Keratinocyte (primary cell): ENCODE measurements around the gene AGAP1. TPM values are rescaled to one million over a fixed set of nuclear protein-coding genes. Genes with fewer than 3 reads are reported as not detected.

ENCODE experiments used
- DNase-seq: peaks from one replicate; pipeline ENCODE4 v3.0.0-alpha.2; 2011; ENCODE audit warnings: low read depth, missing footprints, low spot score
- FAIRE-seq: peaks from 2 replicates; lab custom pipeline; 2011; peaks lifted over from hg19 to GRCh38; lab: Jason Lieb, UNC
- H2AFZ ChIP-seq: 2 replicates; pipeline ENCODE4 v1.6.0; 2012; ENCODE audit warnings: low read length, control low read depth, inconsistent platforms; ENCODE audit not compliant: control insufficient read depth
- H3K27ac ChIP-seq: 2 replicates; pipeline ENCODE4 v1.5.1; 2011; ENCODE audit warnings: low read length; ENCODE audit not compliant: control insufficient read depth, insufficient read depth
- H3K27me3 ChIP-seq: 3 replicates; pipeline ENCODE4 v1.6.0; 2011; ENCODE audit warnings: low read length; ENCODE audit not compliant: control insufficient read depth, insufficient read depth; ENCODE audit errors: extremely low read depth
- H3K36me3 ChIP-seq, 2 experiments: 2 replicates in 1 of 2; 3 replicates in 1 of 2; pipeline ENCODE4 v1.5.1; 2011; ENCODE audit warnings: low read length in 2 of 2, mild to moderate bottlenecking in 1 of 2; ENCODE audit not compliant: control insufficient read depth in 2 of 2, insufficient read depth in 2 of 2; ENCODE audit errors: extremely low read depth in 1 of 2
- H3K4me1 ChIP-seq: 3 replicates; pipeline ENCODE4 v1.5.1; 2011; ENCODE audit warnings: low read length; ENCODE audit not compliant: control insufficient read depth, insufficient read depth; ENCODE audit errors: extremely low read depth
- H3K4me2 ChIP-seq: 3 replicates; pipeline ENCODE4 v1.6.0; 2011; ENCODE audit warnings: low read depth, low read length; ENCODE audit not compliant: control insufficient read depth, insufficient read depth; ENCODE audit errors: extremely low read depth
- H3K4me3 ChIP-seq, 3 experiments: fragments of 200-600 bp in 1 of 3; sonication (generic) in 1 of 3; 2 replicates in 2 of 3; 3 replicates in 1 of 3; pipeline ENCODE4 v1.5.1; 2011 to 2016; ENCODE audit warnings: low read length in 3 of 3, mild to moderate bottlenecking in 3 of 3, control low read depth in 2 of 3, inconsistent platforms in 1 of 3, low read depth in 1 of 3, mixed read lengths in 1 of 3, mixed run types in 1 of 3, moderate library complexity in 1 of 3; ENCODE audit not compliant: control insufficient read depth in 2 of 3, insufficient read depth in 2 of 3; ENCODE audit errors: extremely low read depth in 1 of 3
- H3K79me2 ChIP-seq: 2 replicates; pipeline ENCODE4 v1.6.0; 2012; ENCODE audit warnings: low read length; ENCODE audit not compliant: control insufficient read depth, insufficient read depth
- H3K9ac ChIP-seq: 3 replicates; pipeline ENCODE4 v1.6.0; 2011; ENCODE audit warnings: low read length; ENCODE audit not compliant: control insufficient read depth, insufficient read depth; ENCODE audit errors: extremely low read depth
- H3K9me1 ChIP-seq: 3 replicates; pipeline ENCODE4 v1.6.0; 2011; ENCODE audit warnings: low read length; ENCODE audit not compliant: control insufficient read depth, insufficient read depth; ENCODE audit errors: extremely low read depth
- H3K9me3 ChIP-seq: 2 replicates; pipeline ENCODE4 v1.5.1; 2012; ENCODE audit warnings: low read depth, low read length; ENCODE audit not compliant: control insufficient read depth
- H4K20me1 ChIP-seq: 3 replicates; pipeline ENCODE4 v1.6.0; 2011; ENCODE audit warnings: low read length; ENCODE audit not compliant: control insufficient read depth, insufficient read depth; ENCODE audit errors: extremely low read depth
- CTCF ChIP-seq, 3 experiments: IDR thresholded peaks in 1 of 3; conservative IDR thresholded peaks in 1 of 3; optimal IDR thresholded peaks in 1 of 3; 2 replicates in 2 of 3; 3 replicates in 1 of 3; pipeline versions ENCODE3 to v1.5.1; 2011; ENCODE audit warnings: low read length in 3 of 3, mild to moderate bottlenecking in 3 of 3, moderate library complexity in 2 of 3, control low read depth in 1 of 3, inconsistent platforms in 1 of 3; ENCODE audit not compliant: insufficient read depth in 2 of 3; ENCODE audit errors: extremely low read depth in 1 of 3
- EZH2 ChIP-seq: IDR thresholded peaks from one replicate; pipeline ENCODE4 v1.6.1; 2012; ENCODE audit warnings: inconsistent platforms, mild to moderate bottlenecking, low read length, moderate library complexity
- dilution Hi-C: fragments of 300-500 bp; cut with MboI; formaldehyde crosslinking; loops from one replicate; pipeline ENCODE4 v1.7.0; 2020; ENCODE audit warnings: low sequenced_read_pairs; ENCODE audit not compliant: extremely low pct_ligation_motif_present
- polyA plus RNA-seq, 5 experiments: library from polyadenylated mRNA; depleted of rRNA in 3 of 5; stranded (reverse) in 3 of 5; stranded (forward) in 1 of 5; unstranded in 1 of 5; fragments of >200 nt; gene quantifications; 1 replicate in 1 of 5; 2 replicates in 3 of 5; 3 replicates in 1 of 5; pipeline versions ENCODE4 v1.2.1 to v1.2.3, GENCODE V29; 2011 to 2012; ENCODE audit warnings: missing spikeins in 2 of 5, low read depth in 1 of 5, low replicate concordance in 1 of 5

Gene AGAP1
- polyA plus RNA-seq, 1 donor (not counting 4 experiments of a cell fraction or from before 2014, with no cell fraction given): 12.6 TPM

- DNase-seq (no peak), FAIRE-seq (no peak)
- Histone ChIP-seq H3K4me3 (no peak overlapping the region), H3K9me3 (no peaks in the 10 kb centered on the region), H3K27me3 (no peaks in the 10 kb centered on the region), H2AFZ (no peak overlapping the region), H3K9ac (no peak overlapping the region), H3K27ac (no peak overlapping the region), H3K4me2 (no peak overlapping the region), H4K20me1 (no peaks in the 10 kb centered on the region), H3K36me3 (no peaks in the 10 kb centered on the region), H3K4me1 (no peaks in the 10 kb centered on the region), H3K9me1 (no peaks in the 10 kb centered on the region), H3K79me2 (no peaks in the 10 kb centered on the region)
- TF ChIP-seq CTCF (optimal IDR thresholded peaks at IDR 0.05 in 1 of 3, IDR thresholded peaks at IDR 0.05 in 1 of 3, conservative IDR thresholded peaks at IDR 0.05 in 1 of 3; ENCODE audit: extremely low read depth in 1 of 3, insufficient read depth in 2 of 3, low read length in 3 of 3): no peak
- TF ChIP-seq EZH2: no peak
- dilution Hi-C loops: no loop called here
These were observed 351.4 kb downstream of the AGAP1 start for GRCh38 chr2:235845245-235845644.

DNA sequence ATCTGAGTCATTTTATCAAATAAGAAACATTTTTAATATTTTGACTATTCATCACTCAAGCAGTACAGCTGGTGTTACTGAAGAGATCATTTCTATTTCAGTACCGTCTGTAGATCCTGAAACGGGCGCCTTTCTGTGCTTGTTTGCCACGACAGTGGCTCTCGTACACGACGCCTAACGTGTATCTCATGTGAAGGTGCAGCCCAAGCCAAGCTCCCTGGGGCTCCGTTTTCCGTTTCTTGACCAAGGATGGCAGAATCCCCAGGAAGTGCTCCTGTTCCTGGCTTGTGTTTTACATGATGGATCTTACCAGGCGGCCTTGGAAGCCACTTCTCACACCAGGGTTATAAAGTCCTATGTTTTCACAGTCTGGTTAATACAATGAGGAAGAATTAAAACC, 353.7 kb downstream of the AGAP1 start:
- no peak overlapping the region for H3K4me2 ChIP-seq
- DNase-seq (no peak), FAIRE-seq (no peak)
- no peak overlapping the region for H2AFZ ChIP-seq
- H4K20me1 ChIP-seq: no peaks in the 10 kb centered on the region
- H3K36me3 ChIP-seq: no peaks in the 10 kb centered on the region
- no peaks in the 10 kb centered on the region for H3K27me3 ChIP-seq
- H3K4me1 ChIP-seq: no peaks in the 10 kb centered on the region
- H3K9ac ChIP-seq: no peak overlapping the region
- no peaks in the 10 kb centered on the region for H3K9me3 ChIP-seq
- no peaks in the 10 kb centered on the region for H3K9me1 ChIP-seq
- no peaks in the 10 kb centered on the region for H3K79me2 ChIP-seq
- H3K27ac ChIP-seq: no peak overlapping the region
- dilution Hi-C loops: no loop called here
- no peak overlapping the region for H3K4me3 ChIP-seq
- TF ChIP-seq EZH2 (no peak), CTCF (optimal IDR thresholded peaks at IDR 0.05 in 1 of 3, IDR thresholded peaks at IDR 0.05 in 1 of 3, conservative IDR thresholded peaks at IDR 0.05 in 1 of 3; ENCODE audit: extremely low read depth in 1 of 3, insufficient read depth in 2 of 3, low read length in 3 of 3) (no peak)
